ENCODE measurements around the gene CD99L2. TPM values are rescaled to one million over a fixed set of nuclear protein-coding genes. Genes with fewer than 3 reads are reported as not detected.

The CD99L2 gene
- total RNA-seq, 1 donor from 2014 or later: 68.3 TPM

GRCh38 chrX:150806827-150807226 lies 91.6 kb downstream of the CD99L2 start:
- no peak for DNase-seq (ENCODE audit: low spot score)

- DNase-seq (ENCODE audit: low spot score): no peak
Observed at GRCh38 chrX:150805736-150806135, 92.7 kb downstream of the CD99L2 start.

GRCh38 chrX:150792949-150793527 lies 105.4 kb downstream of the CD99L2 start:
- DNase-seq (ENCODE audit: low spot score): no peak

- DNase-seq (ENCODE audit: low spot score): no peak
Observed at GRCh38 chrX:150790021-150790420, 108.4 kb downstream of the CD99L2 start.

GRCh38 chrX:150781677-150782076 lies 116.8 kb downstream of the CD99L2 start:
- no peak for DNase-seq (ENCODE audit: low spot score)

GRCh38 chrX:150779385-150779784 lies 119.1 kb downstream of the CD99L2 start:
- no peak for DNase-seq (ENCODE audit: low spot score)

GRCh38 chrX:150777328-150777992 lies 121.0 kb downstream of the CD99L2 start:
- DNase-seq (ENCODE audit: low spot score): no peak

GRCh38 chrX:150775569-150776350 lies 122.7 kb downstream of the CD99L2 start:
- DNase-seq (ENCODE audit: low spot score): no peak

GRCh38 chrX:150774798-150775568 lies 123.5 kb downstream of the CD99L2 start:
- DNase-seq (ENCODE audit: low spot score): no peak

GRCh38 chrX:150773634-150774033 lies 124.8 kb downstream of the CD99L2 start:
- DNase-seq (ENCODE audit: low spot score): no peak

GRCh38 chrX:150773117-150773516 lies 125.4 kb downstream of the CD99L2 start:
- no peak for DNase-seq (ENCODE audit: low spot score)

- no peak for DNase-seq (ENCODE audit: low spot score)
Observed at GRCh38 chrX:150772150-150772970, 126.1 kb downstream of the CD99L2 start.

- no peak for DNase-seq (ENCODE audit: low spot score)
Observed at GRCh38 chrX:150771116-150771515, 127.4 kb downstream of the CD99L2 start.

GRCh38 chrX:150770623-150771022 lies 127.8 kb downstream of the CD99L2 start:
- no peak for DNase-seq (ENCODE audit: low spot score)

- DNase-seq (ENCODE audit: low spot score): no peak
Observed at GRCh38 chrX:150769408-150769807, 129.1 kb downstream of the CD99L2 start.

- no peak for DNase-seq (ENCODE audit: low spot score)
Observed at GRCh38 chrX:150768580-150769190, 129.8 kb downstream of the CD99L2 start.

GRCh38 chrX:150768132-150768485 lies 130.4 kb downstream of the CD99L2 start:
- DNase-seq (ENCODE audit: low spot score): no peak

- DNase-seq (ENCODE audit: low spot score): no peak
Observed at GRCh38 chrX:150767475-150768131, 130.9 kb downstream of the CD99L2 start.

- no peak for DNase-seq (ENCODE audit: low spot score)
Observed at GRCh38 chrX:150767045-150767395, 131.4 kb downstream of the CD99L2 start.
